ENCODE measurements around the gene DCAF11.

DCAF11 gene

GRCh38 chr14:24133735-24134134 lies 19.2 kb downstream of the DCAF11 start (continued):
- no peak for TF ChIP-seq ZNF202 (tag by site-specific recombination; IDR thresholded peaks at IDR 0.05; ENCODE audit: borderline replicate concordance)
- no peak for TF ChIP-seq ZBTB8A (tag by site-specific recombination; IDR thresholded peaks at IDR 0.05)
- TF ChIP-seq, protein P1, sequence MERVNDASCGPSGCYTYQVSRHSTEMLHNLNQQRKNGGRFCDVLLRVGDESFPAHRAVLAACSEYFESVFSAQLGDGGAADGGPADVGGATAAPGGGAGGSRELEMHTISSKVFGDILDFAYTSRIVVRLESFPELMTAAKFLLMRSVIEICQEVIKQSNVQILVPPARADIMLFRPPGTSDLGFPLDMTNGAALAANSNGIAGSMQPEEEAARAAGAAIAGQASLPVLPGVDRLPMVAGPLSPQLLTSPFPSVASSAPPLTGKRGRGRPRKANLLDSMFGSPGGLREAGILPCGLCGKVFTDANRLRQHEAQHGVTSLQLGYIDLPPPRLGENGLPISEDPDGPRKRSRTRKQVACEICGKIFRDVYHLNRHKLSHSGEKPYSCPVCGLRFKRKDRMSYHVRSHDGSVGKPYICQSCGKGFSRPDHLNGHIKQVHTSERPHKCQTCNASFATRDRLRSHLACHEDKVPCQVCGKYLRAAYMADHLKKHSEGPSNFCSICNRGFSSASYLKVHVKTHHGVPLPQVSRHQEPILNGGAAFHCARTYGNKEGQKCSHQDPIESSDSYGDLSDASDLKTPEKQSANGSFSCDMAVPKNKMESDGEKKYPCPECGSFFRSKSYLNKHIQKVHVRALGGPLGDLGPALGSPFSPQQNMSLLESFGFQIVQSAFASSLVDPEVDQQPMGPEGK (tag by site-specific recombination; IDR thresholded peaks at IDR 0.05) = no peak
- TF ChIP-seq ZXDB (tag by site-specific recombination; IDR thresholded peaks at IDR 0.05) = no peak
- TF ChIP-seq YY1 (tag by site-specific recombination; IDR thresholded peaks at IDR 0.05) = no peak
- TF ChIP-seq WT1 (tag by site-specific recombination; IDR thresholded peaks at IDR 0.05) = no peak
- TF ChIP-seq ZNF366 (tag by site-specific recombination; conservative IDR thresholded peaks at IDR 0.05) = no peak
- TF ChIP-seq IKZF3 (tag by site-specific recombination; IDR thresholded peaks at IDR 0.05) = no peak
- no peak for TF ChIP-seq ZNF514 (tag by site-specific recombination; IDR thresholded peaks at IDR 0.05)
- TF ChIP-seq MZF1 (tag by site-specific recombination; IDR thresholded peaks at IDR 0.05; ENCODE audit: borderline replicate concordance) = no peak
- TF ChIP-seq, protein P2, sequence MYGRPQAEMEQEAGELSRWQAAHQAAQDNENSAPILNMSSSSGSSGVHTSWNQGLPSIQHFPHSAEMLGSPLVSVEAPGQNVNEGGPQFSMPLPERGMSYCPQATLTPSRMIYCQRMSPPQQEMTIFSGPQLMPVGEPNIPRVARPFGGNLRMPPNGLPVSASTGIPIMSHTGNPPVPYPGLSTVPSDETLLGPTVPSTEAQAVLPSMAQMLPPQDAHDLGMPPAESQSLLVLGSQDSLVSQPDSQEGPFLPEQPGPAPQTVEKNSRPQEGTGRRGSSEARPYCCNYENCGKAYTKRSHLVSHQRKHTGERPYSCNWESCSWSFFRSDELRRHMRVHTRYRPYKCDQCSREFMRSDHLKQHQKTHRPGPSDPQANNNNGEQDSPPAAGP (tag by site-specific recombination; IDR thresholded peaks at IDR 0.05) = no peak
- TF ChIP-seq, protein P3, sequence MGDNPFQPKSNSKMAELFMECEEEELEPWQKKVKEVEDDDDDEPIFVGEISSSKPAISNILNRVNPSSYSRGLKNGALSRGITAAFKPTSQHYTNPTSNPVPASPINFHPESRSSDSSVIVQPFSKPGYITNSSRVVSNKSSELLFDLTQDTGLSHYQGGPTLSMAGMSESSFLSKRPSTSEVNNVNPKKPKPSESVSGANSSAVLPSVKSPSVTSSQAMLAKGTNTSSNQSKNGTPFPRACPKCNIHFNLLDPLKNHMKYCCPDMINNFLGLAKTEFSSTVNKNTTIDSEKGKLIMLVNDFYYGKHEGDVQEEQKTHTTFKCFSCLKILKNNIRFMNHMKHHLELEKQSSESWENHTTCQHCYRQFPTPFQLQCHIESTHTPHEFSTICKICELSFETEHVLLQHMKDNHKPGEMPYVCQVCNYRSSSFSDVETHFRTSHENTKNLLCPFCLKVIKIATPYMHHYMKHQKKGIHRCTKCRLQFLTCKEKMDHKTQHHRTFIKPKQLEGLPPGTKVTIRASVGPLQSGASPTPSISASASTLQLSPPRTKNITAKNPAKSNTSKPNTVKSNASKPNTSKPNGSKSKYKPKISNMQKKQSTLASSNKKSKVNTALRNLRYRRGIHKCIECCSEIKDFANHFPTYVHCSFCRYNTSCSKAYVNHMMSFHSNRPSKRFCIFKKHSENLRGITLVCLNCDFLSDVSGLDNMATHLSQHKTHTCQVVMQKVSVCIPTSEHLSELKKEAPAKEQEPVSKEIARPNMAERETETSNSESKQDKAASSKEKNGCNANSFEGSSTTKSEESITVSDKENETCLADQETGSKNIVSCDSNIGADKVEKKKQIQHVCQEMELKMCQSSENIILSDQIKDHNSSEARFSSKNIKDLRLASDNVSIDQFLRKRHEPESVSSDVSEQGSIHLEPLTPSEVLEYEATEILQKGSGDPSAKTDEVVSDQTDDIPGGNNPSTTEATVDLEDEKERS (tag by site-specific recombination; IDR thresholded peaks at IDR 0.05) = no peak
- no peak for TF ChIP-seq SCRT1 (tag by site-specific recombination; IDR thresholded peaks at IDR 0.05; ENCODE audit: borderline replicate concordance)

- CTCF ChIA-PET = interaction anchor here (0.9 to 1.0 kb wide), 2 partner anchors 21 to 26 kb away, joined by 3 to 6 read pairs; partner anchors contain the start of genes DCAF11, IRF9 and NRL
- POLR2A ChIA-PET = interaction anchor here (0.6 to 7.3 kb wide), 20 partner anchors 8 to 579 kb away, joined by 3 to 163 read pairs (median 4); partner anchors contain the start of genes CIDEB, DCAF11, IRF9 and MDP1
- Histone ChIP-seq H3K27ac (ENCODE audit: extremely low read depth, low read depth, low read length) (peak overlapping the region; percentile 65), H3K36me3 (ENCODE audit: control insufficient read depth in 2 of 2, insufficient read depth in 1 of 2, low read length in 2 of 2) (peaks cover 11 to 27% of the 10 kb centered on the region in 2 experiments), H3K4me1 (ENCODE audit: control insufficient read depth, insufficient read depth, low read length) (peaks cover 4% of the 10 kb centered on the region; the same call in 1 of the 2 replicates), H3K4me3 (ENCODE audit: low read depth, low read length) (peak overlapping the region; percentile 92), H3K9me3 (ENCODE audit: control insufficient read depth, insufficient read depth, low read depth, low read length) (no peaks in the 10 kb centered on the region)
- no peak for TF ChIP-seq REPIN1 (tag by site-specific recombination; IDR thresholded peaks at IDR 0.05; ENCODE audit: low read depth)
- TF ChIP-seq ZNF626 (tag by site-specific recombination; IDR thresholded peaks at IDR 0.05) = no peak
- no peak for TF ChIP-seq ZNF658 (tag by site-specific recombination; IDR thresholded peaks at IDR 0.05)
- no peak for TF ChIP-seq ZNF221 (tag by site-specific recombination; IDR thresholded peaks at IDR 0.05; ENCODE audit: borderline replicate concordance)
- TF ChIP-seq ZNF707 (tag by site-specific recombination; IDR thresholded peaks at IDR 0.05) = no peak
- TF ChIP-seq ZNF449 (tag by site-specific recombination; IDR thresholded peaks at IDR 0.05) = no peak
- no peak for TF ChIP-seq ZNF184 (tag by site-specific recombination; IDR thresholded peaks at IDR 0.05)
- TF ChIP-seq ZNF791 (tag by site-specific recombination; IDR thresholded peaks at IDR 0.05) = no peak
- no peak for TF ChIP-seq ZNF148 (tag by site-specific recombination; IDR thresholded peaks at IDR 0.05; ENCODE audit: borderline replicate concordance)
- TF ChIP-seq KLF8 (tag by site-specific recombination; IDR thresholded peaks at IDR 0.05) = no peak
- TF ChIP-seq SCRT2 (tag by site-specific recombination; IDR thresholded peaks at IDR 0.05) = peak; percentile 97
- no peak for TF ChIP-seq ELK4 (IDR thresholded peaks at IDR 0.05; ENCODE audit: borderline replicate concordance, low read depth, low read length)
- 0 out of 2 replicates have a peak, but pooled peaks have one; percentile 28 for TF ChIP-seq ZBTB20 (tag by site-specific recombination; IDR thresholded peaks at IDR 0.05)
- peak; percentile 81 for TF ChIP-seq ZNF366 (tag by site-specific recombination; conservative IDR thresholded peaks at IDR 0.05)
These were observed 20.9 kb downstream of the DCAF11 start for GRCh38 chr14:24135584-24135833.
